Esophagus squamous epithelium (tissue), 5 donors: ENCODE results near the gene PTGES. TPM values are rescaled to one million over a fixed set of nuclear protein-coding genes. Genes with fewer than 3 reads are reported as not detected.

Source experiments
- DNase-seq: peaks from one replicate; lab custom pipeline; 2025; lab: John Stamatoyannopoulos, UW
- H3K27ac ChIP-seq, 4 donors: fragments of 200-600 bp; sonication (generic); one replicate each; pipeline ENCODE4 v1.5.1; 2016 to 2019; ENCODE audit warnings: mild to moderate bottlenecking in 1 of 4
- H3K27me3 ChIP-seq, 4 donors: fragments of 200-600 bp; sonication (generic); 1 replicate in 3 of 4; 2 replicates in 1 of 4; pipeline versions ENCODE4 v1.5.1 to v1.6.0; 2017 to 2021; ENCODE audit warnings: antibody characterized with exemption in 1 of 4
- H3K36me3 ChIP-seq, 3 donors: fragments of 200-600 bp; sonication (generic); one replicate each; pipeline ENCODE4 v1.5.1; 2016 to 2019
- H3K4me1 ChIP-seq, 3 donors: fragments of 200-600 bp; sonication (generic); one replicate each; pipeline ENCODE4 v1.5.1; 2017 to 2019
- H3K4me3 ChIP-seq, 4 donors: fragments of 200-600 bp; sonication (generic); 1 replicate in 3 of 4; 2 replicates in 1 of 4; pipeline ENCODE4 v1.5.1; 2016 to 2019; ENCODE audit warnings: mild to moderate bottlenecking in 2 of 4, moderate library complexity in 1 of 4
- H3K9me3 ChIP-seq, 3 donors: fragments of 200-600 bp; sonication (generic); one replicate each; pipeline ENCODE4 v1.5.1; 2016 to 2019
- POLR2A ChIP-seq, 4 donors: fragments of 450-650 bp; IDR thresholded peaks; one replicate each; pipeline ENCODE4 v1.6.1; 2017; ENCODE audit warnings: antibody characterized with exemption in 4 of 4, mild to moderate bottlenecking in 4 of 4, moderate library complexity in 3 of 4
- WGBS, 2 donors: methylation state at CpG; one replicate each; pipeline ENCODE4 v1.1.5; 2018; 5-methylcytosine and 5-hydroxymethylcytosine counted together
- intact Hi-C: fragments of 100-400 bp; cut with DNase I; formaldehyde crosslinking; loops from one replicate; pipeline ENCODE4 v1.15.0; 2022
- total RNA-seq, 4 donors: library from RNA; depleted of rRNA; stranded (reverse); fragments of >200 nt; gene quantifications; one replicate each; pipeline ENCODE4 v1.1.0, GENCODE V29; 2016
- TF ChIP-seq, protein P1 (sequence below), 6 experiments: fragments of 450-650 bp in 4 of 6; fragments of 200-600 bp in 2 of 6; sonication (generic) in 2 of 6; IDR thresholded peaks; one replicate each; pipeline ENCODE4 v1.5.1; 2016 to 2019; ENCODE audit warnings: antibody characterized with exemption in 6 of 6, mild to moderate bottlenecking in 4 of 6, moderate library complexity in 4 of 6
- donor health status: DM: yes; HTN: yes; CAD: no.

The PTGES gene
- total RNA-seq, 4 donors from 2014 or later, result 5.6 to 31.2 (median 14.9) TPM

DNA sequence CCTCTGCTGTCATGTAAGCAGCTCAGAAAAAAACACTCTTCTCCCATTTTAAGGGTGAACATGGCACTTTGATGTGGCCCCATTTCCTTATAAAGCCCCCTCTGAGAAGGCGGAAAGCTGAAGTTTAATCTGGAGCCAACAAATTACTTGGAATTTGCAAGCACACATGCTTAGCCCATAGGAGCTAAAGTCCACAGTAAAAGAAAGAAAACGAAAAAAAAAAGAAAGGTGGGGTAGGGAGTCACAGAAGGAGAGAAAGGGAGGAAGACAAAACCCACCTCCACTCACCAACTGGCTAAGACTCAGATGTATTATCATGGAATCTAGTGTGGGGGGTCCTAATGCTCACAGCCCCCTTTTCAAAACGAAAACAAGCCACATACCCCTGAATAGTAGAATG is 57.0 kb downstream of the PTGES start:
- Histone ChIP-seq H3K4me1 (peaks cover 20 to 28% (median 22%) of the 10 kb centered on the region in 3 donors), H3K27me3 (peaks cover 0 to 53% (median 0%) of the 10 kb centered on the region in 4 donors), H3K4me3 (no peak overlapping the region), H3K27ac (peak overlapping the region in 2 of 4 donors; percentile 23 to 33), H3K9me3 (no peaks in the 10 kb centered on the region), H3K36me3 (no peaks in the 10 kb centered on the region)
- no peak for DNase-seq
- WGBS, 2 donors, result 66 to 80% methylated on average over 3 of the region's 3 CpGs
- intact Hi-C loops, result no loop called here
- TF ChIP-seq POLR2A (IDR thresholded peaks at IDR 0.05), result no peak
- TF ChIP-seq, protein P1, sequence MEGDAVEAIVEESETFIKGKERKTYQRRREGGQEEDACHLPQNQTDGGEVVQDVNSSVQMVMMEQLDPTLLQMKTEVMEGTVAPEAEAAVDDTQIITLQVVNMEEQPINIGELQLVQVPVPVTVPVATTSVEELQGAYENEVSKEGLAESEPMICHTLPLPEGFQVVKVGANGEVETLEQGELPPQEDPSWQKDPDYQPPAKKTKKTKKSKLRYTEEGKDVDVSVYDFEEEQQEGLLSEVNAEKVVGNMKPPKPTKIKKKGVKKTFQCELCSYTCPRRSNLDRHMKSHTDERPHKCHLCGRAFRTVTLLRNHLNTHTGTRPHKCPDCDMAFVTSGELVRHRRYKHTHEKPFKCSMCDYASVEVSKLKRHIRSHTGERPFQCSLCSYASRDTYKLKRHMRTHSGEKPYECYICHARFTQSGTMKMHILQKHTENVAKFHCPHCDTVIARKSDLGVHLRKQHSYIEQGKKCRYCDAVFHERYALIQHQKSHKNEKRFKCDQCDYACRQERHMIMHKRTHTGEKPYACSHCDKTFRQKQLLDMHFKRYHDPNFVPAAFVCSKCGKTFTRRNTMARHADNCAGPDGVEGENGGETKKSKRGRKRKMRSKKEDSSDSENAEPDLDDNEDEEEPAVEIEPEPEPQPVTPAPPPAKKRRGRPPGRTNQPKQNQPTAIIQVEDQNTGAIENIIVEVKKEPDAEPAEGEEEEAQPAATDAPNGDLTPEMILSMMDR (IDR thresholded peaks at IDR 0.05), result no peak

DNA sequence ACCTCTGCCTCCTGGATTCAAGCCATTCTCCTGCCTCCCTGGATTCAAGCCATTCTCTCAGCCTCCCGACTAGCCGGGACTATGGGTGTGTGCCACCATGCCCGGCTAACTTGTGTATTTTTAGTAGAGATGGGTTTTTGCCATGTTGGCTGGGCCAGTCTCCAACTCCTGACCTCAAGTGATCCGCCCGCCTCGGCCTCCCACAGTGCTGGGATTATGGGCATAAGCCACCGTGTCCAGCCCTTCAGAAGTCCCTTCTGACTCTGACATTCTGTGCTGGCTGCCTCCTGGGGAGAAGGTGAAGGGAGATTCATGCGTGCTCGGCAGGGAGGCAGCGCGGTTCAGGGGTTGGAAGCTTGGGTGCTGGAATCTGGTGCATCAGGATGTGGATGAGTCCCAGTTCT is 58.6 kb downstream of the PTGES start:
- intact Hi-C loops, result no loop called here
- Histone ChIP-seq H3K9me3 (no peaks in the 10 kb centered on the region), H3K4me1 (peaks cover 20 to 28% (median 22%) of the 10 kb centered on the region in 3 donors), H3K36me3 (no peaks in the 10 kb centered on the region), H3K27ac (peak overlapping the region in 1 of 4 donors; percentile 42), H3K27me3 (peaks cover 0 to 50% (median 0%) of the 10 kb centered on the region in 4 donors), H3K4me3 (no peak overlapping the region)
- no peak for DNase-seq
- WGBS, 2 donors, result 14 to 58% methylated on average over 2 to 7 of the region's 11 CpGs
- TF ChIP-seq, protein P1 (IDR thresholded peaks at IDR 0.05), result no peak

DNA sequence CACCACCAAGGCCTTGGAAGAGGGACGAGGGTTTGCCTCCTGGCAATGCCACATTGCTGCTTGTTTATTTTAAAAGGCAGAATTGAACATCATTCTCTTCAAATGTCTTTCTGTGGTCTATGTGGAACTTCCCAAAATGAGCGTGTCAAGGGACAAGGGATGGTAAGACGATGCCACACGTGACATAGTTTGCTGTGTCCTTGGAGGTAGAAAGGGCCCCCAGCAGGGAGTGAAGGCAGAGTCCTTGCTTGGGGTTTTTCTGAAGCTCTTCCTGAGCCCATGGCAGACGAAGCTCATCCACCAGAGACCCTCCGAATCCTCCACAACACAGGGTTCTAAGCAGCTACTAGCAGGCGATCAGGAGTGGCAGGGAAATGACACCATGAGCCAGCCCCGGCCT is 59.1 kb downstream of the PTGES start:
- peaks cover 0 to 45% (median 0%) of the 10 kb centered on the region in 4 donors for H3K27me3 ChIP-seq
- no peak overlapping the region for H3K4me3 ChIP-seq
- peak overlapping the region in 1 of 4 donors; percentile 42 for H3K27ac ChIP-seq
- H3K9me3 ChIP-seq, result no peaks in the 10 kb centered on the region
- TF ChIP-seq, protein P1 (IDR thresholded peaks at IDR 0.05), result no peak
- no peak for TF ChIP-seq POLR2A (IDR thresholded peaks at IDR 0.05)
- intact Hi-C loops, result no loop called here
- DNase-seq, result no peak
- H3K36me3 ChIP-seq, result no peaks in the 10 kb centered on the region
- WGBS, 2 donors, result 74 to 77% methylated on average over 6 to 8 of the region's 8 CpGs
- peaks cover 18 to 27% (median 22%) of the 10 kb centered on the region in 3 donors for H3K4me1 ChIP-seq

DNA sequence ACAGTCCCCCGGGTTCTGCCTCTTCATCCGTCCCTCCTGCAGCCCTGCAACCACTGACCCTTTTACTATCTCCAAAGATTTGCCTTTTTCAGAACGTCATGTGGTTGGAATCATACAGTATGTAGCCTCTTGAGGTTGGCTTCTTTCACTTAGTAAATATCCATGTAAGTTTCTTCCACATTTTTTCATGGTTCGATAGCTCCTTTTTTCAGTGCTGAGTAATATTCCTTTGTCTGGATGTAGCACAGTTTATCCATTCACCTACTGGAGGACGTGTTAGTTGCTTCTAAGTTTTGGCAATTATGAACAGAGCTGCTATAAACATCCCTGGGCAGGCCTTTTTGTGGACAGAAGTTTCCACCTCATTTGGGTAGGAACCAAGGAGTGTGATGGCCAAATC is 60.3 kb downstream of the PTGES start:
- Histone ChIP-seq H3K4me1 (peaks cover 9 to 21% (median 13%) of the 10 kb centered on the region in 3 donors), H3K27me3 (peaks cover 0 to 42% (median 0%) of the 10 kb centered on the region in 4 donors), H3K4me3 (no peak overlapping the region), H3K27ac (no peak overlapping the region), H3K9me3 (no peaks in the 10 kb centered on the region), H3K36me3 (no peaks in the 10 kb centered on the region)
- TF ChIP-seq, protein P1 (IDR thresholded peaks at IDR 0.05), result no peak
- TF ChIP-seq POLR2A (IDR thresholded peaks at IDR 0.05), result no peak
- DNase-seq, result no peak
- intact Hi-C loops, result no loop called here
- WGBS, 2 donors, result 70 to 77% methylated on average over 5 of the region's 5 CpGs

Other genes with a start within 250 kb of the PTGES start
- gene C9orf50, start 131.9 kb downstream of the PTGES start, total RNA-seq, result not detected
- gene NTMT1, start 126.9 kb downstream of the PTGES start, total RNA-seq, result 10 to 100 TPM; 14.0 to 17.6 (median 16.0) TPM
- gene ASB6, start 110.9 kb downstream of the PTGES start, total RNA-seq, result 10 to 100 TPM; 15.4 to 22.5 (median 17.6) TPM
- 1 to 10 TPM in 3 of 4 donors, under 1 TPM in 1; 0.82 to 3.8 (median 2.3) TPM for gene PRRX2, start 87.4 kb downstream of the PTGES start, total RNA-seq
- 10 to 100 TPM; 16.1 to 17.3 (median 17.0) TPM for gene TOR1B, start 50.1 kb upstream of the PTGES start, total RNA-seq
- gene TOR1A, start 71.1 kb upstream of the PTGES start, total RNA-seq, result 10 to 100 TPM; 11.3 to 34.7 (median 24.8) TPM
- 10 to 100 TPM; 31.2 to 92.3 (median 51.5) TPM for gene C9orf78, start 82.2 kb upstream of the PTGES start, total RNA-seq
- 10 to 100 TPM; 12.3 to 19.7 (median 13.6) TPM for gene USP20, start 82.4 kb upstream of the PTGES start, total RNA-seq